Heart left ventricle (tissue), 16 donors: ENCODE measurements around the gene ZCCHC8. TPM values are rescaled to one million over a fixed set of nuclear protein-coding genes. Genes with fewer than 3 reads are reported as not detected.

Experiments
- ATAC-seq, 4 donors: fragments of 200-7000 bp; cut with Tn5 transposase; one replicate each; pipeline ENCODE4 v1.9.1; 2020 to 2022; ENCODE audit warnings: moderate library complexity in 4 of 4, mild to moderate bottlenecking in 3 of 4, moderate number of reproducible peaks in 1 of 4
- DNase-seq, 5 donors: peaks; one replicate each; pipeline ENCODE4 v3.0.0-alpha.2; 2020
- H3K27ac ChIP-seq, 12 donors: fragments of 200-600 bp; sonication (generic) in 4 of 12; one replicate each; pipeline versions ENCODE4 v1.5.0 to v1.8.0; 2016 to 2022; ENCODE audit warnings: mild to moderate bottlenecking in 2 of 12
- H3K27me3 ChIP-seq, 9 donors: fragments of 200-600 bp; sonication (generic) in 2 of 9; one replicate each; pipeline versions ENCODE4 v1.5.1 to v1.8.0; 2016 to 2022; ENCODE audit warnings: mild to moderate bottlenecking in 3 of 9
- H3K36me3 ChIP-seq, 9 donors: fragments of 200-600 bp; sonication (generic) in 2 of 9; one replicate each; pipeline versions ENCODE4 v1.5.0 to v1.8.0; 2018 to 2022; ENCODE audit warnings: mild to moderate bottlenecking in 2 of 9
- H3K4me1 ChIP-seq, 12 donors: fragments of 200-600 bp; sonication (generic) in 4 of 12; one replicate each; pipeline versions ENCODE4 v1.5.0 to v1.8.0; 2016 to 2022; ENCODE audit warnings: mild to moderate bottlenecking in 3 of 12
- H3K4me3 ChIP-seq, 12 donors: fragments of 200-600 bp; sonication (generic) in 4 of 12; one replicate each; pipeline versions ENCODE4 v1.5.0 to v1.8.0; 2017 to 2022; ENCODE audit warnings: mild to moderate bottlenecking in 9 of 12, moderate library complexity in 4 of 12
- H3K9me3 ChIP-seq, 12 donors: fragments of 200-600 bp; sonication (generic) in 4 of 12; one replicate each; pipeline versions ENCODE4 v1.5.0 to v1.8.0; 2016 to 2022; ENCODE audit warnings: mild to moderate bottlenecking in 1 of 12
- POLR2A ChIP-seq, 2 donors: fragments of 450-650 bp; IDR thresholded peaks; one replicate each; pipeline ENCODE4 v1.6.1; 2017; ENCODE audit warnings: antibody characterized with exemption in 2 of 2, mild to moderate bottlenecking in 2 of 2, moderate library complexity in 2 of 2
- WGBS, 4 donors: extraction: QIAGEN DNeasy Blood & Tissue Kit in 2 of 4; methylation state at CpG; one replicate each; pipeline versions ENCODE4 v1.1.5 to v1.1.7; 2013 to 2018; 5-methylcytosine and 5-hydroxymethylcytosine counted together
- intact Hi-C, 10 donors: fragments of 100-400 bp; cut with DNase I; formaldehyde crosslinking; loops; one replicate each; pipeline versions ENCODE4 v1.11.1 to v1.14.2; 2022
- polyA plus RNA-seq, 2 donors: library from polyadenylated mRNA; stranded (reverse); fragments of 200-250 nt; gene quantifications; one replicate each; pipeline ENCODE4 v1.2.3, GENCODE V29; 2013
- total RNA-seq, 9 donors: library from RNA; depleted of rRNA in 2 of 9; stranded (reverse); fragments of >200 nt in 2 of 9; fragmentation: NEBNext Ultra II Directional in 3 of 9; extraction: Animal tissue kit (Norgen Biotek cat#: 25700) in 3 of 9; gene quantifications; one replicate each; pipeline versions ENCODE4 v1.1.0 to v1.2.4, GENCODE V29; 2016 to 2023
- TF ChIP-seq, protein P1 (sequence below), 12 donors: fragments of 200-600 bp; sonication (generic) in 4 of 12; IDR thresholded peaks; one replicate each; pipeline versions ENCODE4 v1.5.0 to v1.8.0; 2018 to 2022; ENCODE audit warnings: antibody characterized with exemption in 12 of 12, mild to moderate bottlenecking in 5 of 12
- donor health status: ischemic (EF 13 %, LVEDD 7.1; RV severe dilation, severe dysfunction).
- donor health status: healthy with polysubstance abuse.
- donor health status: DM: no; HTN: yes; CAD: no.
- donor health status: DM: no; HTN: no; CAD: no.
- donor health status: ischemic (EF 25% LVEDD 6.9; RV normal size, moderate dysfunction).
- donor health status: ischemic (EF 25% LVEDD 5.7; RV mildly dilated, moderate dysfunction).
- donor health status: healthy.
- donor health status: DM: yes; HTN: yes; CAD: no.
- donor health status: ischemic (EF 35%, LVEDD 5.7; RV mildly dilated, moderate dysfunction).
- donor health status: nonischemic (EF 11% LVEDD 7.7; RV severe dilation, severe dysfunction).
- donor health status: DM: yes; HTN: yes; CAD: no.
- donor health status: PGD.
- donor health status: ischemic (EF 29% LVEDD 5.4; RV normal size, mild dysfunction).
- donor health status: nonischemic (EF 23%, LVEDD 6.1; RV moderate dilation, normal function).

Gene ZCCHC8
- total and polyA plus RNA-seq, 11 donors, result 6.4 to 14.3 (median 8.0) TPM

- ATAC-seq, result no peak
- TF ChIP-seq, protein P1, sequence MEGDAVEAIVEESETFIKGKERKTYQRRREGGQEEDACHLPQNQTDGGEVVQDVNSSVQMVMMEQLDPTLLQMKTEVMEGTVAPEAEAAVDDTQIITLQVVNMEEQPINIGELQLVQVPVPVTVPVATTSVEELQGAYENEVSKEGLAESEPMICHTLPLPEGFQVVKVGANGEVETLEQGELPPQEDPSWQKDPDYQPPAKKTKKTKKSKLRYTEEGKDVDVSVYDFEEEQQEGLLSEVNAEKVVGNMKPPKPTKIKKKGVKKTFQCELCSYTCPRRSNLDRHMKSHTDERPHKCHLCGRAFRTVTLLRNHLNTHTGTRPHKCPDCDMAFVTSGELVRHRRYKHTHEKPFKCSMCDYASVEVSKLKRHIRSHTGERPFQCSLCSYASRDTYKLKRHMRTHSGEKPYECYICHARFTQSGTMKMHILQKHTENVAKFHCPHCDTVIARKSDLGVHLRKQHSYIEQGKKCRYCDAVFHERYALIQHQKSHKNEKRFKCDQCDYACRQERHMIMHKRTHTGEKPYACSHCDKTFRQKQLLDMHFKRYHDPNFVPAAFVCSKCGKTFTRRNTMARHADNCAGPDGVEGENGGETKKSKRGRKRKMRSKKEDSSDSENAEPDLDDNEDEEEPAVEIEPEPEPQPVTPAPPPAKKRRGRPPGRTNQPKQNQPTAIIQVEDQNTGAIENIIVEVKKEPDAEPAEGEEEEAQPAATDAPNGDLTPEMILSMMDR (IDR thresholded peaks at IDR 0.05), result no peak
- no peak for TF ChIP-seq POLR2A (IDR thresholded peaks at IDR 0.05)
- Histone ChIP-seq H3K4me1 (peaks cover 0 to 6% (median 0%) of the 10 kb centered on the region in 12 donors), H3K9me3 (no peaks in the 10 kb centered on the region), H3K36me3 (no peaks in the 10 kb centered on the region), H3K4me3 (no peak overlapping the region), H3K27ac (no peak overlapping the region), H3K27me3 (no peaks in the 10 kb centered on the region)
- intact Hi-C loops, result no loop called here
- no peak for DNase-seq
- 87 to 95% (median 94%) methylated on average over 17 of the region's 17 CpGs for WGBS, 4 donors
These were observed 42.4 kb downstream of the ZCCHC8 start for GRCh38 chr12:122458105-122459035.

GRCh38 chr12:122457627-122458026 lies 43.1 kb downstream of the ZCCHC8 start:
- intact Hi-C loops, result no loop called here
- Histone ChIP-seq H3K4me1 (peaks cover 0 to 13% (median 0%) of the 10 kb centered on the region in 12 donors), H3K27ac (no peak overlapping the region), H3K36me3 (no peaks in the 10 kb centered on the region), H3K4me3 (no peak overlapping the region), H3K27me3 (no peaks in the 10 kb centered on the region), H3K9me3 (no peaks in the 10 kb centered on the region)
- DNase-seq, result no peak
- 62 to 81% (median 73%) methylated on average over 2 of the region's 2 CpGs for WGBS, 4 donors
- TF ChIP-seq POLR2A (IDR thresholded peaks at IDR 0.05), result no peak
- TF ChIP-seq, protein P1 (IDR thresholded peaks at IDR 0.05), result no peak
- ATAC-seq, result no peak

GRCh38 chr12:122454739-122455138 lies 46.0 kb downstream of the ZCCHC8 start:
- H3K4me1 ChIP-seq, result peaks cover 0 to 19% (median 0%) of the 10 kb centered on the region in 12 donors
- no peaks in the 10 kb centered on the region for H3K27me3 ChIP-seq
- intact Hi-C loops, result no loop called here
- WGBS, 4 donors, result 54 to 77% (median 70%) methylated on average over 6 of the region's 6 CpGs
- H3K9me3 ChIP-seq, result no peaks in the 10 kb centered on the region
- H3K4me3 ChIP-seq, result no peak overlapping the region
- DNase-seq (no peak), ATAC-seq (no peak)
- TF ChIP-seq, protein P1 (IDR thresholded peaks at IDR 0.05), result no peak
- no peak for TF ChIP-seq POLR2A (IDR thresholded peaks at IDR 0.05)
- H3K36me3 ChIP-seq, result no peaks in the 10 kb centered on the region
- no peak overlapping the region for H3K27ac ChIP-seq

DNA sequence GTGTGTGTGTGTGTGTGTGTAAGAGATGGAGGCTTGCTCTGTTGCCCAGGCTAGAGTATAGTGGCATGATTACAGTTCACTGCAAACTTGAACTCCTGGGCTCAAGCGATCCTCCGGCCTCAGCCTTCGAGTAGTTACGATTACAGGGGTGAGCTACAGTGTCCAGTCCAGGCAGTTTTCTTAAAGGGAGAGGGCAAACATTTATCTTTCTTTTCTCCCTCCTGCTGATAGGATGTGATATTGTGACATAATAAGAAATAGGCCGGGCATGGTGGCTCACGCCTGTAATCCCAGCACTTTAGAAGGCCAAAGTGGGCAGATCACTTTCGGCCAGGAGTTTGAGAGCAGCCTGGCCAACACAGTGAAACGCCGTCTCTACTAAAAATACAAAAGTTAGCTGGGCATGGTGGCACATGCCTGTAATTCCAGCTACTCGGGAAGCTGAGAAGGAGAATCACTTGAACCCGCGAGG lies 46.4 kb downstream of the ZCCHC8 start:
- Histone ChIP-seq H3K36me3 (no peaks in the 10 kb centered on the region), H3K27ac (no peak overlapping the region), H3K4me3 (no peak overlapping the region), H3K9me3 (no peaks in the 10 kb centered on the region), H3K4me1 (peaks cover 0 to 19% (median 0%) of the 10 kb centered on the region in 12 donors), H3K27me3 (no peaks in the 10 kb centered on the region)
- DNase-seq (no peak), ATAC-seq (no peak)
- intact Hi-C loops, result no loop called here
- TF ChIP-seq, protein P1 (IDR thresholded peaks at IDR 0.05), result no peak
- no peak for TF ChIP-seq POLR2A (IDR thresholded peaks at IDR 0.05)
- WGBS, 4 donors, result 81 to 92% (median 87%) methylated on average over 12 of the region's 12 CpGs
